Transverse colon (tissue), 4 donors: ENCODE results near the gene C10orf53. TPM values are rescaled to one million over a fixed set of nuclear protein-coding genes. Genes with fewer than 3 reads are reported as not detected.

ENCODE experiments used
- DNase-seq: peaks from one replicate; pipeline ENCODE4 v3.0.0-alpha.2; 2019
- H3K27ac ChIP-seq, 4 donors: fragments of 200-600 bp; sonication (generic); 2 replicates each; pipeline ENCODE4 v1.5.1; 2016 to 2018; ENCODE audit warnings: inconsistent platforms in 4 of 4
- H3K27me3 ChIP-seq: fragments of 200-600 bp; sonication (generic); 2 replicates; pipeline ENCODE4 v1.5.1; 2017; ENCODE audit warnings: inconsistent platforms
- H3K36me3 ChIP-seq, 4 donors: fragments of 200-600 bp; sonication (generic); 2 replicates each; pipeline ENCODE4 v1.5.1; 2017 to 2019; ENCODE audit warnings: inconsistent platforms in 4 of 4
- H3K4me1 ChIP-seq, 4 donors: fragments of 200-600 bp; sonication (generic); 2 replicates each; pipeline ENCODE4 v1.5.1; 2017 to 2020; ENCODE audit warnings: inconsistent platforms in 4 of 4
- H3K4me3 ChIP-seq, 4 donors: fragments of 200-600 bp; sonication (generic); 1 replicate in 1 of 4; 2 replicates in 3 of 4; pipeline versions ENCODE4 v1.5.1 to v1.6.1; 2017 to 2019; ENCODE audit warnings: inconsistent platforms in 4 of 4
- H3K9me3 ChIP-seq, 2 donors: fragments of 200-600 bp; sonication (generic); 2 replicates each; pipeline ENCODE4 v1.5.1; 2017 to 2019; ENCODE audit warnings: inconsistent platforms in 2 of 2
- EP300 ChIP-seq: sonication (generic); formaldehyde crosslinking; IDR thresholded peaks from one replicate; pipeline ENCODE4 v1.6.1; 2017; ENCODE audit warnings: antibody characterized with exemption, low read depth
- POLR2A ChIP-seq: fragments of 450-650 bp; IDR thresholded peaks from one replicate; pipeline ENCODE4 v1.6.1; 2016; ENCODE audit warnings: antibody characterized with exemption, mild to moderate bottlenecking, moderate library complexity
- POLR2AphosphoS5 ChIP-seq, 3 donors: sonication (generic); formaldehyde crosslinking; IDR thresholded peaks; one replicate each; pipeline ENCODE4 v1.6.1; 2016; ENCODE audit warnings: antibody characterized with exemption in 3 of 3
- WGBS, 2 donors: methylation state at CpG; one replicate each; pipeline ENCODE4 v1.1.5; 2018; ENCODE audit warnings: low coverage in 1 of 2; 5-methylcytosine and 5-hydroxymethylcytosine counted together
- in situ Hi-C, 4 donors: fragments of 200-750 bp; cut with MboI; loops; one replicate each; pipeline versions ENCODE4 v1.15.0 to v1.15.1; 2017; ENCODE audit warnings: low sequenced_read_pairs in 3 of 4, low pct_ligation_motif_present in 1 of 4, low pct_unique_long_range_greater_than_20kb in 1 of 4
- intact Hi-C: fragments of 100-400 bp; cut with DNase I; formaldehyde crosslinking; loops from one replicate; pipeline ENCODE4 v1.15.1; 2023; ENCODE audit warnings: low total_unique reads
- total RNA-seq, 4 donors: library from RNA; depleted of rRNA; stranded (reverse); fragments of >200 nt; gene quantifications; one replicate each; pipeline ENCODE4 v1.1.0, GENCODE V29; 2016
- TF ChIP-seq, protein P1 (sequence below), 5 experiments: fragments of 200-600 bp in 3 of 5; fragments of 450-650 bp in 2 of 5; sonication (generic) in 3 of 5; IDR thresholded peaks; 1 replicate in 2 of 5; 2 replicates in 3 of 5; pipeline ENCODE4 v1.5.1; 2016 to 2017; ENCODE audit warnings: antibody characterized with exemption in 5 of 5, inconsistent platforms in 3 of 5, mild to moderate bottlenecking in 2 of 5, moderate library complexity in 1 of 5

Gene C10orf53
- total RNA-seq, 4 donors from 2014 or later, result not detected

DNA sequence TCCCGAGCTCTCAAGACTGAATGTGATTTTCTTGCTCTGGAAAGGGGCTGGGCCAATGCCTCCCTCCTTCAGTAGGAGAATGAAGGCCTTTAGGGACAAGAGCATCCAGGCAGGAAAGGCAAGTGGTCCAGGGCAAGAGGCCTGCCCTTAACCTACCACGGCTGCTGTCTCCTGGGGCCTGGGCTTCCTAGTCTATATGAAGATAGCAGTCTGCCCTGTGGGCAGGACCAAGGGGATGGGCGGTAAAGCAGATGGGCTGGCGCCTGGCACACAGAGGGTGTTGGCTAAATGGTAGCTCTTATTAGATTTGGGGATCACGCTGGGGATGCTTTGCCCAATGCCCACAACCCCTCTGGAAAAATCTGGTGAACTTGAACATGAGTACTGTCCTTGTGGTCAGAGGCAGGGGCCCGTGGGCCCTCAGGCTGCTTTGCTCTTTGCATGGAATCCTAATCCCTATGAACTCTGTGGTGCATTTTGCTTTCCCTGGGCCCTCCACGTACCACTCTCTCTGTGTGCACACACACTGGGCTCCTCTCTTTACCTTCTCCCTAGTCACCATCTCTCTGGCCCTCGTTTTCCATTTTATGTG is 45.3 kb upstream of the C10orf53 start:
- in situ Hi-C loops, result no loop called here

DNA sequence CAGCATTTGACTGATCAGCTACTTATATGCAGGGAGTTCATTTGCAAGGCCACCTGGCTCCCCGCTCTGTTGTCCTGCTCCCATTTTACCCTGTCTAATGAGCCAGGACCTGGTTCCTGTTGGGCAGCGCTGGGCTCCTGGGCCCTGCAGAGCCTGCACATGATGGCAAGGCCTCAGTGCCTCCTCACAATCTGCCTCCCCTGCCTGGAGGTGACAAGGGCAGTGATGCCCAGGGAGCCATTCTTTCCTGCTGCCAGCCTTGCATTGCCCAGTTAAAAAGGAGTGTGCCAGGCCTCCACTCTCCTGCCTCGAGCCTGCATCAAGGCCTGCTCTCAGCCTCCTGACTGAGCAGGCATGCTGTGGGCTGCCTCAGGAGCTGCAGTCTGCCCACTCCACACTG is 37.1 kb upstream of the C10orf53 start:
- H3K36me3 ChIP-seq, result no peaks in the 10 kb centered on the region
- no peak overlapping the region for H3K27ac ChIP-seq
- no peak for DNase-seq
- WGBS, 2 donors, result 72% methylated on average over 3 of the region's 3 CpGs; no CpG with 5 or more reads in 1 of the 2 donors
- intact Hi-C loops, result no loop called here
- no peaks in the 10 kb centered on the region for H3K4me1 ChIP-seq
- in situ Hi-C loops, result no loop called here
- H3K4me3 ChIP-seq, result no peak overlapping the region
- no peaks in the 10 kb centered on the region for H3K9me3 ChIP-seq
- TF ChIP-seq EP300, result no peak
- no peak for TF ChIP-seq POLR2A
- TF ChIP-seq, protein P1, sequence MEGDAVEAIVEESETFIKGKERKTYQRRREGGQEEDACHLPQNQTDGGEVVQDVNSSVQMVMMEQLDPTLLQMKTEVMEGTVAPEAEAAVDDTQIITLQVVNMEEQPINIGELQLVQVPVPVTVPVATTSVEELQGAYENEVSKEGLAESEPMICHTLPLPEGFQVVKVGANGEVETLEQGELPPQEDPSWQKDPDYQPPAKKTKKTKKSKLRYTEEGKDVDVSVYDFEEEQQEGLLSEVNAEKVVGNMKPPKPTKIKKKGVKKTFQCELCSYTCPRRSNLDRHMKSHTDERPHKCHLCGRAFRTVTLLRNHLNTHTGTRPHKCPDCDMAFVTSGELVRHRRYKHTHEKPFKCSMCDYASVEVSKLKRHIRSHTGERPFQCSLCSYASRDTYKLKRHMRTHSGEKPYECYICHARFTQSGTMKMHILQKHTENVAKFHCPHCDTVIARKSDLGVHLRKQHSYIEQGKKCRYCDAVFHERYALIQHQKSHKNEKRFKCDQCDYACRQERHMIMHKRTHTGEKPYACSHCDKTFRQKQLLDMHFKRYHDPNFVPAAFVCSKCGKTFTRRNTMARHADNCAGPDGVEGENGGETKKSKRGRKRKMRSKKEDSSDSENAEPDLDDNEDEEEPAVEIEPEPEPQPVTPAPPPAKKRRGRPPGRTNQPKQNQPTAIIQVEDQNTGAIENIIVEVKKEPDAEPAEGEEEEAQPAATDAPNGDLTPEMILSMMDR (IDR thresholded peaks at IDR 0.05), result no peak
- TF ChIP-seq POLR2AphosphoS5 (IDR thresholded peaks at IDR 0.05), result no peak
- peaks cover 28% of the 10 kb centered on the region for H3K27me3 ChIP-seq

More for the DNA sequence above, 45.3 kb upstream of the C10orf53 start:
- no peak overlapping the region for H3K27ac ChIP-seq
- intact Hi-C loops, result no loop called here
- no peaks in the 10 kb centered on the region for H3K4me1 ChIP-seq
- H3K36me3 ChIP-seq, result no peaks in the 10 kb centered on the region
- peaks cover 6% of the 10 kb centered on the region for H3K27me3 ChIP-seq
- H3K4me3 ChIP-seq, result no peak overlapping the region
- H3K9me3 ChIP-seq, result no peaks in the 10 kb centered on the region
- TF ChIP-seq POLR2A, result no peak
- no peak for TF ChIP-seq EP300
- TF ChIP-seq, protein P1 (IDR thresholded peaks at IDR 0.05), result no peak
- no peak for TF ChIP-seq POLR2AphosphoS5 (IDR thresholded peaks at IDR 0.05)
- 67 to 68% methylated on average over 1 to 8 of the region's 8 CpGs for WGBS, 2 donors
- DNase-seq, result no peak

DNA sequence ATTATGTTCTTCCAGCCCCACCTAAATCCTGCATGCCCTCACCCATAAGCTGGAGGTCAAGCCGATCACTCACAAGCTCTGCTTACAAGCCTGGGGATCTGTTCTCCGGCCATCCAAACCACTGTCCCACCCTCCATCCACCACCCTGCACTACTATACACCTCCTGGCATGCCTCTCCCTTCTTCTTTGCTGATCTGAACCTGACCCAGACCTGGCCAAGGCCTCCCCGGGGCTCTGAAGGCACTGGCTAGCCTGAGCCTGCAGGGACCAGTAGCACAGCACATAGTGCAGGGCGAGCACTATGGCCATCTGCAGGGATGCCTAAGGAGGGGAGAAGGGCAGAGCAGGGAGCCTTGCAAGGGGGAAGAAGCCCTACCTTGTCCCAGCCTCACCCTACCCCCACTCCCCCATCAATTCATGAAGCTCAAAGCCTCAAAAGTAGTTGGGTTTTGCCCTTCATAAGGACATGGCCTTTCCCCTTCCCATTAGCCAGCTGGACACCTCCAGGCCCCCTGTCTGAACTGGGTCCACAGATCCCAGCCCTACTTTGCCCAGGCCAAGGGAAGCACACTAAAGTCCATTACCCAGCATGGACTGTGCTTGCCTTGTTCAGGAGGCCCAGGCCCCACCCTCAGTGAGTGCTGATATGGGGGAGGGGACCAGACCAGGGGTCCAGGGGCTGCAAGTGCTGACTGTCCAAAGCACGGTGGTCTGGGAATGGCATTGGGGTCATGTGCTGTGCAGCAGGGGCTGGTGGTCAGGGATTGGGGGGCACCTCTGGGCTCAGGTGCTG is 36.0 kb upstream of the C10orf53 start:
- in situ Hi-C loops (no loop called here), intact Hi-C loops (no loop called here)
- no peaks in the 10 kb centered on the region for H3K4me1 ChIP-seq
- WGBS, 2 donors, result 70 to 80% methylated on average over 1 to 5 of the region's 5 CpGs
- H3K27ac ChIP-seq, result no peak overlapping the region
- no peak for DNase-seq
- no peak for TF ChIP-seq POLR2A
- TF ChIP-seq, protein P1 (IDR thresholded peaks at IDR 0.05), result no peak
- TF ChIP-seq EP300, result no peak
- no peak for TF ChIP-seq POLR2AphosphoS5 (IDR thresholded peaks at IDR 0.05)
- no peaks in the 10 kb centered on the region for H3K9me3 ChIP-seq
- H3K4me3 ChIP-seq, result no peak overlapping the region
- peaks cover 28% of the 10 kb centered on the region for H3K27me3 ChIP-seq
- no peaks in the 10 kb centered on the region for H3K36me3 ChIP-seq

DNA sequence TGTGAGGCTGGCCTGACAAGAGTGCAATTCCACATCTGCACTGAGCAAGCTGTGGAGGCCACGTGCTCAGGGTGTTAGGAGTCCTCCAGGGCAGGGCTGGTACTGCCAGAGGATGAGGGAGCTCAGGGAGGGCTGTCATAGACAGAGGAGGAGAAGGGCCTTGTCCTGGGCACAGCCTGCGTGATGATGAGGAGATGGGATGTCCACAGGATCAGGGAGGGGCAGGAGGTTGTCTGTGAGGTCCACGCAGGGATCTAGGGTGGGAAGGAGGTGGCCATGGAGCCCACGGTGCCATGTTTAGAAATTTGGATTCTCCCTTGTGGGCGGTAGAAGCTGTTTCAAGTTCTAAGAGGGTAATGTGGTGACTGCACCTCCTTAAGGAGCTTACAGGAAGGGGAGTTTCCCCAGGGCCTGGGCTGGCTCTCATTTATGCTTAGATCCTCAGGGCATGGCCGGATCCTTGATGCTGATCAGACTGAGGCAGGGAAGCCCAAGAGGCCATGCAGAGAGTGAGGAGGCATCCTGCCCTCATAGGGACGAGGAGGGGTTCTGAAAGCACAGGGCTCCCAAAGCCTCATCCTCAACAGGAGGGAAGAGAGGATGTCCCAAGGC is 35.3 kb upstream of the C10orf53 start:
- Histone ChIP-seq H3K27ac (no peak overlapping the region), H3K4me3 (no peak overlapping the region), H3K9me3 (no peaks in the 10 kb centered on the region), H3K36me3 (no peaks in the 10 kb centered on the region), H3K4me1 (no peaks in the 10 kb centered on the region), H3K27me3 (peaks cover 22% of the 10 kb centered on the region)
- no peak for TF ChIP-seq POLR2AphosphoS5 (IDR thresholded peaks at IDR 0.05)
- TF ChIP-seq, protein P1 (IDR thresholded peaks at IDR 0.05), result no peak
- no peak for TF ChIP-seq EP300
- no peak for TF ChIP-seq POLR2A
- 33 to 68% methylated on average over 1 to 7 of the region's 7 CpGs for WGBS, 2 donors
- in situ Hi-C loops, result no loop called here
- intact Hi-C loops, result no loop called here
- no peak for DNase-seq
